Measurements from ENCODE around the gene B3GNT9.

DNA sequence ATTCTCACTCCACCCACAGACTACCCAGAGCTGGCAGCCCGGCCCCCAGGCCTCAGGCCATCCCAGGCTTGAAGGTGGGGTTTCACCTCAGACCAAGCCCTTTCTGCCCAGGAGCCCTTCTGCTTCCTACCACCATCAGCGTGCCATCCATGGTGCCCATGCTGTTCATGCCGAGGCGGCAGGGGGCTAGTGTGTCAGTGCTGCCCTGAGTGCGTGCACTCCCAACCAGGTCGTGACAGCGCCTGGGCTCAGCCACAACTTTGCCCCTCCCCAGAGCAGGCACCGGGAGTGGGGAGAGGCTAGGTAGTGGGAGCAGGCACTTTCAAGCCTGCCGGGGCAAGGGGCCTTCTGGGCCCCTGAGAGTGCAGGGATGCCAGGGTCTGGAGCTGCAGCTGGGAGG, 8.5 kb downstream of the B3GNT9 start:
- TF ChIP-seq, protein P1, sequence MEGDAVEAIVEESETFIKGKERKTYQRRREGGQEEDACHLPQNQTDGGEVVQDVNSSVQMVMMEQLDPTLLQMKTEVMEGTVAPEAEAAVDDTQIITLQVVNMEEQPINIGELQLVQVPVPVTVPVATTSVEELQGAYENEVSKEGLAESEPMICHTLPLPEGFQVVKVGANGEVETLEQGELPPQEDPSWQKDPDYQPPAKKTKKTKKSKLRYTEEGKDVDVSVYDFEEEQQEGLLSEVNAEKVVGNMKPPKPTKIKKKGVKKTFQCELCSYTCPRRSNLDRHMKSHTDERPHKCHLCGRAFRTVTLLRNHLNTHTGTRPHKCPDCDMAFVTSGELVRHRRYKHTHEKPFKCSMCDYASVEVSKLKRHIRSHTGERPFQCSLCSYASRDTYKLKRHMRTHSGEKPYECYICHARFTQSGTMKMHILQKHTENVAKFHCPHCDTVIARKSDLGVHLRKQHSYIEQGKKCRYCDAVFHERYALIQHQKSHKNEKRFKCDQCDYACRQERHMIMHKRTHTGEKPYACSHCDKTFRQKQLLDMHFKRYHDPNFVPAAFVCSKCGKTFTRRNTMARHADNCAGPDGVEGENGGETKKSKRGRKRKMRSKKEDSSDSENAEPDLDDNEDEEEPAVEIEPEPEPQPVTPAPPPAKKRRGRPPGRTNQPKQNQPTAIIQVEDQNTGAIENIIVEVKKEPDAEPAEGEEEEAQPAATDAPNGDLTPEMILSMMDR (IDR thresholded peaks at IDR 0.05) = no peak
- TF ChIP-seq ZFX (IDR thresholded peaks at IDR 0.05; ENCODE audit: borderline replicate concordance) = no peak

Data from 22Rv1 (cell line).